WI38 (cell line): Measurements from ENCODE around the gene CCDC169.

ENCODE experiments used
- H3K4me3 ChIP-seq: 2 replicates; pipeline ENCODE4 v1.5.1; 2011; ENCODE audit warnings: low read depth, mild to moderate bottlenecking, control low read depth, low read length
- TF ChIP-seq, protein P1 (sequence below): IDR thresholded peaks from 2 replicates; pipeline ENCODE4 v1.5.1; 2012; ENCODE audit warnings: low read depth, mild to moderate bottlenecking, control low read depth, low read length

CCDC169 gene

DNA sequence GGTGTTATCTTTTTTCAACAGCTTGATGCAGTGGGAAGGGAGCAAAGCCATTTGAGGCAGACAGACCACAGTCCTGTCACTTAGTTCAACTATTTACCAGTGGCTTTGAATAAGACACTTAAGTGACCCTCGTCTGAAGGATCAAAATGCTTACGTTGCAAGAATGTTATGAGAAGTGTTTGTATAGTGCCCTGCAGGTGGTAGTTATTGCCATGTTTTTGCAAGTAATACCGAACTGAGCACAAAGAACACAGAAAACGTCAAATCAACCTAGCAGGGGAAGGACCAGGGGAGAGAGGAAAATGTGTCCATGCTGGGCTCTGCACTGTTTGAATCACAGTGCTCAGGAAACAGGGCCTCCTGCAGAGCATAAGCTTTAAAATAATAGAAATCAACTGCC is 86.0 kb downstream of the CCDC169 start:
- no peak overlapping the region for H3K4me3 ChIP-seq
- TF ChIP-seq, protein P1, sequence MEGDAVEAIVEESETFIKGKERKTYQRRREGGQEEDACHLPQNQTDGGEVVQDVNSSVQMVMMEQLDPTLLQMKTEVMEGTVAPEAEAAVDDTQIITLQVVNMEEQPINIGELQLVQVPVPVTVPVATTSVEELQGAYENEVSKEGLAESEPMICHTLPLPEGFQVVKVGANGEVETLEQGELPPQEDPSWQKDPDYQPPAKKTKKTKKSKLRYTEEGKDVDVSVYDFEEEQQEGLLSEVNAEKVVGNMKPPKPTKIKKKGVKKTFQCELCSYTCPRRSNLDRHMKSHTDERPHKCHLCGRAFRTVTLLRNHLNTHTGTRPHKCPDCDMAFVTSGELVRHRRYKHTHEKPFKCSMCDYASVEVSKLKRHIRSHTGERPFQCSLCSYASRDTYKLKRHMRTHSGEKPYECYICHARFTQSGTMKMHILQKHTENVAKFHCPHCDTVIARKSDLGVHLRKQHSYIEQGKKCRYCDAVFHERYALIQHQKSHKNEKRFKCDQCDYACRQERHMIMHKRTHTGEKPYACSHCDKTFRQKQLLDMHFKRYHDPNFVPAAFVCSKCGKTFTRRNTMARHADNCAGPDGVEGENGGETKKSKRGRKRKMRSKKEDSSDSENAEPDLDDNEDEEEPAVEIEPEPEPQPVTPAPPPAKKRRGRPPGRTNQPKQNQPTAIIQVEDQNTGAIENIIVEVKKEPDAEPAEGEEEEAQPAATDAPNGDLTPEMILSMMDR, result no peak

DNA sequence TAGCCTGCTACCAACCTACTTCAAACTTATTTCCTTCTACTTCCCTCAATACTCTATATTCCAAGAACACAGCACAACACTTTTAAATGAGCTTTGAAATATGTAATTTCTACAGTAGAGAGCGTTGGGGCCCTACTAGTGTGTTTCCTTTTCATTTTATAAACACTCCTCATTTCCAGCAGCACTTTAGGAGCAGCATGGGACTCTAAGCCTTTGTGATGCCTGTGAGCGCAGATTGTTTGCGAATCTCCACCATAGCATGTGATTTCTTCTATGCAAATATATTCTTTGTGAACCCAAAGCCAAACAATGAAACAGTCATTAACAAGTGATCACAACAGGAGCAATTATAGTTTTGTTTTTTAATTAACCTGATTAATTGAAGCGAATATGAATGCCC is 86.9 kb downstream of the CCDC169 start:
- TF ChIP-seq, protein P1, result no peak
- H3K4me3 ChIP-seq, result no peak overlapping the region

DNA sequence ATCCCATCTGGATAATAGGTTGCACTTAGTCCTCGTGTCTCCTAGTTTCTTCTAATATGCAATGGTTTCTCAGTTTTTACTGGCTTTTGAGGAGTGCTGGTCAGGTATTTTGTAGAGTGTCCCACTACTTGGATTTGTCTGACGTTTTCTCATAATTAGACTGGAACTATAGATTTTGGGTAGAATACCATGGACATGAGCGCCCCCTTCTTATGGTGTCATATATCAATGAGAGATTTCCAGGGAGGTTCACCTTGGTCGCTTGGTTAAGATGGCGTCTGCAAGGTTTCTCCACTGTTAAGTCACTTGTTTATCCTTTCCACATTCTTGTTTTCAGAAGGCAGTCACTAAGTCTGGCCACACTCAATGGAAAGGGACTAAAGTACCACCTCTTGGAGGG is 89.9 kb downstream of the CCDC169 start:
- TF ChIP-seq, protein P1, result no peak
- no peak overlapping the region for H3K4me3 ChIP-seq

DNA sequence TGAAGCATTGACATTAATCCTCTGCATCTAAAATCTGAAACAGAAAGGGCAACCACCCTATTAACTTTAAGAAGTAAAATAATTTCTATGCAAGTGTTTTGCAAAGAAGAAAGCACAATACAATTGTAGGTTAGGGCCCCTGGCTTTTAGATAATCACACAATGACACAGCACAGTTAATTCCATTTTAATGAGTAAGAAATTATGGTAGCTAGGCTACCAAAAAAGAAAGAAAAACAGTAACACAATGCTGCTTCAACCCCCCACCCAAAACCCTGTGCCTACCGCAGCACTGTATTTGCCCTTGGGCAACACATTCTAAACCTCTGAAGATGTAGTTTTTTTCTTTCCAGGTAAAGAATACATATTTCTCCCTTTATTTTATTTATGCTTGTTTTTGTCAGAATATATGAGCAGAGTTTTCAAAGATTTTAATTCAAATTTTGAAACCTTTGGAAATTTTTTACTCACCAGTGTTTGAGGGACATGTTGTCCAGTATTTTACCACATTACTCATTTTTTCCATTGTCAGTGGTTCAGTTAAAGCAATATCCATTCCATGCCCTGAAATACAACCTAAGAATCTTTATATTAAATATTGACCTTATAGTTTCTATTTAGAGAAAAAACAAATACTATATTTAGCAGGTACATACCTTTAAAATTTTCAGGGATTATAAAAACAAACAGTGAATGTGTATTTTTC is 104.3 kb downstream of the CCDC169 start:
- TF ChIP-seq, protein P1, result no peak
- no peak overlapping the region for H3K4me3 ChIP-seq

DNA sequence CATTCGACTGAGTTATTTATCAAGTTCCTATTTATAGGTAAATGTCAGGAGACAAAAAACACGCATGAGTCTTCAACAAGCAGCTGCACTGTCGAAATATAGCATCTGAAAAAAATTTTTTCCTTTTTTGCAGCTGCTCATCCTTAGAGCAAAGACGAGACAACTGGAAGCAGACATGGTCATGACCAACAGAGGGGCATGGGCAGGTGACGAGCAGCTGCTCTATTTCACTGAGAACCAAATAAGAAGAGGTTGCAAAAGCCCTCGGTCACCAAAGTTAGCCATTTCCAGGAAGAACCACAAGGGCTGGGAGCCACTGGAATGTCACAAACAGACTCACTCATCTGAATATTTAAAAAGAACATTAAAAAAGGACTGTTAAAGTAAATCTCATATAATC is 105.4 kb downstream of the CCDC169 start:
- TF ChIP-seq, protein P1, result no peak
- H3K4me3 ChIP-seq, result no peak overlapping the region

DNA sequence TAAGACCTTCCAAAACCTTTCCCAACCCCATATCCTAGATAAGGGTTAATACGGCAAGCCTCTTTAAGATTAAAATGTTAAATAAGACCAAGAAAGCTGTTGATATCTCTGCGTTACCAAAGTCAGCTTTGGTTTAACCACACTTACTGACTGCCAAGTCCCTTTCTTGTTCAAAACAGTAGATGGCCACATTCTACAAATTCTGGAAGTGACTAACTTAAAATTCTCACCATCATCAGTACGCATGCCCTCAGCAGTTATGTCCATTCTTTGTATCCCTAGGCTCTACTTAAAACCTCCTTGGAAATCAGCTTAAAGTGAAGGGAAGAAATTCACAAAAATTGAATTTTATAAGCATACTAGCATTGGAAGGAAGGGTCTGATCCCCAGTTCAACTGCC is 106.8 kb downstream of the CCDC169 start:
- TF ChIP-seq, protein P1, result no peak
- H3K4me3 ChIP-seq, result no peak overlapping the region

DNA sequence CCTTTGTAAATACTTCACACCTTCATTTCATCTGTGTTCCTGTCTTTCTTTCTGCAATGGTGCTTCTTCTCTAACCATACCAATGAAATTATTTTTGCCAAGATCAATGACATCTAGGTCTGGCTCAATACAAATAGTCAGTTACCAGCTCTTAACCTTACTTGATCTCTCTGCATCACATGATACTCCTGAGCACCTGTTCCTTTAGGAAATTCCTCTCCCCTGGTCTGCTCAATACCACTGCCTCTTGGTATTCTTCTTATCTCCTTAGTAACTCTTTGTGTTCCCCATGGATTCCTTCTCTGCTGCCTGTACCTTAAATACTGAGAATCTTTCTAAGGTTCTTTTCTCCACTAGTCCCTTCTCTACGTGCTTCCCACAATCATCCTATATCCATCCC is 109.2 kb downstream of the CCDC169 start:
- H3K4me3 ChIP-seq, result no peak overlapping the region
- TF ChIP-seq, protein P1, result no peak
